ENCODE data around the gene IGF2R.
"Not testable (repeated sequence)": the region's sequence is repeated elsewhere in the genome, so short reads cannot be mapped to it uniquely, and the experiment has no call there.

Gene IGF2R

DNA sequence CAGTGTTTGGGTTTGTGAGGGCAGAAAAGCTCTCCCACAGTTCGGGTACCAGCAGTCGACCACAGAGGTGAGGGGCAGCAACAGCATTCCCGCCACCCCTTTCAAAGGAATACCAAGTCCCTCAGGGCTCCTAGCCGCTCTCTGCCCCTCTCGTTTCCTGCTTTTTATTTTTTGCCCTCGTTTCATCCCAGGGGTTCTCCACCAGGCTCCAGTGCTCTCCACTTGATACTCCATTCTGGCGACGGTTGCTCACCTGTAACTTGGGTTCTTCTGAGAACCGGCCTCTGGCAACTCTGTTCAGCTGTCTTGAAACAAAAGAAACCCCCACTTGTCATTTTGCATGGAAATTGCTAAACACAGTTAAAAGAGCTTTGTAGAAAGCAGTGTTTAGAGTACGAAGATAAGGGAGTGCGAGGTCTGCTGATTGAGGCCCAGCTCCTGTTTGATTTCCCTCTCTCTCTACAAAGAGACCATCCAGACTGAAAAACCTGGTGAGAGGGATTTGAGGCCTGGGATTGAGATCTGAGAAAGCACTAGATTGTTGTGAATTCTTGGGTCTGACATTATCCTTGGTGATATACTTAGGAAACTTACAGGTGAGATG, 28.7 kb downstream of the IGF2R start:
- no peak for DNase-seq

DNA sequence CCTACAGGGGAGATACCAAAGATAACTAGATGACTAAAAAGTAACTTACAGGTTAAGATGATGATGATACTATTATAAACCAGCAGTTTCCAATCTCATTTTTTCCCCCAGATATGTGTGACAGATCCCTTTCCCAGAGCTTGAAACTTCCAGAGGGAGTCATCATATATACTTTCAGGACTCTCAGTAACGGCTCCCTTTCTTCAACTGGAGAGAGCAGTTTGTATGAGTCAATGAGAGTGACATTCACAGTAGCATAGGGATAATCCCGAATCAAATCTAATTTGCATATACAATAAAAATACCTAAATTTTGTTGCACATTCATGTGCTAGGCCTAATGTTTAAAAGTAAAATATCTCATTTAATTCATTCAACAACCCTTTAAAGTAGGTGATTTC, 29.7 kb downstream of the IGF2R start:
- DNase-seq, result no peak

- DNase-seq, result no peak
These were observed 30.4 kb downstream of the IGF2R start for GRCh38 chr6:159999240-159999671.

GRCh38 chr6:160000280-160000704, 31.4 kb downstream of the IGF2R start:
- no peak for DNase-seq

GRCh38 chr6:160000893-160001427, 32.1 kb downstream of the IGF2R start:
- DNase-seq, result not testable (repeated sequence)

DNA sequence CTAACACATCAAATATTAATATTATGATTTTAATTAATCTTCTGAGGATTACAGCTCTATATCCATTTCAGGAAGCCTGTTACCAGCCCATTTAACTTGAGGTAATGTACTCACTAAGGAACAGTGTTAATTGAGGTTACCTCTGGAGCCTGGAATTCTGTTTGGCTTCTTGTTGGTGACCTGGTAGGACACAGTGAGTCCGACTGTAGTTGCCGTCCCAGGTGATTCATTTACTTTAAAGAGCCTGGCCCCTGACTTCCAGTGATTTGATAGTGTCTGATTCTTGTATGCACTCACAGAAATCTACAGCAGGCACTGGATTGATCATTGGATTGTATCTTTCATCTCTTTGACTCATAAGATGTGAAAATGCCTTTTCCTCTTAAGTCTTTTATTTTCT, 34.0 kb downstream of the IGF2R start:
- no peak for DNase-seq

DNA sequence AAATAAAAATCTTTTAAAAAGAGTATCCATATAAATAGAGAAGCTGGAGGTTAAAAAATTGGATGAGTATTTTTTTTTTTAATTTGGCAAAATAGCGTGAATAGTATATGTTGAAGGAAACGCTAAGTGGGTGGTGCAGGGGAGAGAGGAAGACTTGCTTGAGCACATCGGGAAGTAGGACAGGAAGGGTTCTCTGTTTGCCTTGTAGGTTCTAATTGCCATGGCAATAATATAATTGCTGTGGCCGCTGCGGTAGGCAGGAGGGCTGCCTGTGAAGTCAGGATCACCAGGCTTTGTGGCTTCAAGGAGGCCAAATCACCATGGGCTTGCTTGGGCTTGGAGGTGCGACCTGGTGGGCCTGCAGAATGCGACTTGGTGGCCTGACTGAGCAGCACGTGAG, 35.1 kb downstream of the IGF2R start:
- no peak for DNase-seq

DNA sequence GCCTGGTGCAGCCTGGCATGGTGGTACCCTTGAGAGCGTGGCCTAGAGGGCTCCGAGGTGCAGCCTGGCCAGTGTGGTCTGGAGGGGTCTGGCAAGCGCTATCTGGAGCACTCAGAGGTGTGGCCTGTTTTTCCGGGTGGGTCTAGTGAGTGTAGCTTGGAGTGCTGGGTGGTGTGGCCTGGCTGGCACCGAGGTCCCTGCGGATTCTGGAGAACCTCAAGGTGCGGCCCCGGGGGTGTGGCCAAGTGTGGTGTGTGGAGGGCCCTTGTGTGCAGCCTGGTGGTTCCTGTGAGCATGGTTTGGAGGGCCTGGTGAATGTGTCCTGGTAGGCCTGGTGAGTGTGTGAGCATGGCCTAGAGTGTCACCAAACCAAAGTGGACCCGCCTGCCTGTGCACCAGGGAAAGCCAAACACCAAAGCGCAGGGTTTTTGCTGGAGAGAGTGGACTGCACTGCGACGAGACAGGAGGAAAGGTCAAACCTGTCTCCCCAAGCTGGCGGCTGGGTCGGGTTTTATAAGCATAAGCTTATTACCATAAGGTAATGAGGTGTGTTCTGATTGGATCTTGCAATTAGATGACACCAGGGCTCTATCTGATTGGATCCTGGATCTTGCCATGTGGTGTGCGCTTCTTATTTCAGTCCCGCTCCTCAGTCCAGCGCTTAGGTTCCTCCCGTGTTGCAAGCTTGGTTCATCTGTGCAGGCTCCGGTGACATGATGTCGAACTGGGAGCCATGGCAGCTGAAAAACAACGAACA, 35.7 kb downstream of the IGF2R start:
- no peak for DNase-seq

- DNase-seq, result no peak
These were observed 36.3 kb downstream of the IGF2R start for GRCh38 chr6:160005211-160005610.

DNA sequence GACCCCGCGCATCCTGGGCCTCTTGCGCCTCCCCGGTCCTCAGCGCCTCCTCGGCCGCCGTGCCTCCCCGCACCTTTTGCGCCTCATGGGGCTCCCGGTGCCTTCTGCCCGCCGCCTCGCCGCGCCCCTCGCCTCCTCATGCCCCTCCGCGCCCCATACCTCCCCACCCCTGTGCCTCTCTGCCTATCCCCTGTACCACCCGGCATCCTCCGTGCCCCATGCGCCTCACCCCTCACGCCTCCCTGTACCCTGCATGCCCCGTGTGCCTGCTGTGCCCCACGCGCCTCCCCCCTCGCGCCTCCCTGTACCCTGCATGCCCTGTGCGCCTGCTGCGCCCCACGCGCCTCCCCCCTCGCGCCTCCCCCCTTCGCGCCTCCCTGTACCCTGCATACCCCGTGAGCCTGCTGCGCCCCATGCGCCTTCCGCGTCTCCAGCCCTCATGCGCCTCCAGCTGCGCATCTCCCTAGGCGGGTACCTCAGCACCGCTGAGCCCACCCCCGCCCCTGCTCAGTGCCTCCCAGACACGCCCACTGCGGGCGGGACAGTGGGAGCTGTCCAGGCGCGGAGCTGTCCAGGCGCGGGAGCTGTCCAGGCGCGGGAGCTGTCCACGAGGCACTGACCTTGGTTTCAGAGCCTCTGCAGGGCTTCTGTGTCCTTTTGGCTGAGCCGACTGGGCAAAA, 37.1 kb downstream of the IGF2R start:
- DNase-seq, result no peak

DNA sequence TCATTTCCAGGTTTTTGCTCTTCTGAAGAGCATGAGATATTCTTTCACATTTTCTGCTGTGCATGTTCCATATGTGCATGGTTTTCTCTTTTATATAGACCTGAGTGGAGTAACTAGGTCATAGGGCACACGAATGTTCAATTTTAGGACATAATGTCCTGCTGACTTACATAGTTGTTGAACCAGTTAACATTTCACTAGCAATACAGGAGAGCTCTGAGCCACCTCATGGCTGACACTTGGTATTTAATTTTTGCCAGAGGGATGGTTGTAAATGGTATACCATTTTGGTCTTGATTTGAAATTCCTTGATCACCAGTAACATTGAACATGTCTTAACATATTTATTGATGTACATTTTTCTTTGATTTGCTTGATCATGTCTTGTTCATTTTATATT, 38.3 kb downstream of the IGF2R start:
- DNase-seq, result no peak

DNA sequence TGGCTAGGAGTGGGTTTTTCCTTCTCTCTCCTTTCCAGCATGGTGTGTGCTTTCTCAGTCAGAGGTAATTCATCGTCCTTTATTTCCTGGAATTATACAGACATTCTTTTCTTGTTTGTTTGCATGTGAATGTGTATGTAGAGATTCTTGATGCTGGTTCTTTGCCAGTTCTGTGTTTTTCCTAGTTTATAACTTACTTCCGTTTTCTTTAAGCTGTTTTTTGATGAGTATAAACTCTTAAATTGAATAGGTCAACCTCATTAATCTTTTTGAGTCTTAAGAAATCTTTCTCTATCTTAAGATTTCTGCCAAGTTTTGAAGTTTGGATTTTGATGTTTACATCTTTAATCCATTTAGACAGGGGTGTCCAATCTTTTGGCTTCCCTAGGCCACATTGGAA, 38.7 kb downstream of the IGF2R start:
- no peak for DNase-seq

- no peak for DNase-seq
These were observed 41.2 kb downstream of the IGF2R start for GRCh38 chr6:160010067-160010466.

- DNase-seq, result no peak
These were observed 45.3 kb downstream of the IGF2R start for GRCh38 chr6:160013987-160014868.

- no peak for DNase-seq
These were observed 45.9 kb downstream of the IGF2R start for GRCh38 chr6:160014869-160015182.

GRCh38 chr6:160015778-160016684, 47.1 kb downstream of the IGF2R start:
- no peak for DNase-seq

DNA sequence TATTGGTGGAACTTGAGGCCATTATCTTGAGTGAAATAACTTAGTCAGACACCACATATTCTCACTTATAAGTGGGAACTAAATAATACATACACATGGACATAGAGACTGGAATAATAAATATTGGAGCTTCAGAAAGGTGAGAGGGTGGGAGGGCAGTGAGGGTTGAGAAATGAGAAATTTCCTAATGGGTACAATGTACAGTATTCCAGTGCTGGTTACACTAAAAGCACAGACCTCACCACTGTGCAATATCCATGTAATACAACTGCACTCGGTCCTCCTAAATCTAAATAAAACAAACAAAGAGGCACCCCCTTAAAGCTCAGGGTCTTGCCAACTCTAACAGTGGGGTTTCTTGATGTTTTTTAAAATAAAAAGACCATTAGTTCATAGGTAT, 53.2 kb downstream of the IGF2R start:
- DNase-seq, result no peak

DNA sequence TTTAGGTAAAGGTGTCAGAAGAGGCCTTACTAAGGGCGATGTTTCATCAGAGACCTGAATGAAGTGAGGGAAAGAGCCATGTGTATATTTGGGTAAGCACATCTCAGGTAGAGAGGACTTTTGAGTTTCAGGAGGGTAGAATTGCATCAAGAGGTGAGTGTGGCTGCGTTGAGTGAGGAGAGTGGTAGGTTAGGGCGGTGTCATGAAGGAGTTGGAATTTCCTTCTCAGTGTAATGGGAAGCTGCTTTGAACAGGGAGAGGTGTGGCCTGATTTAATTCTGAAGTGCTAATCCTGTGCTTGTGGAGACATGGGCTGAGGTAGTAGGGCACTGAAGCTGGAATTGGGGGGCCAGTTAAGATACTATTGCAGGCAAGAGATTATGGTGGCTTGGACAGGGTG, 53.9 kb downstream of the IGF2R start:
- DNase-seq, result no peak

DNA sequence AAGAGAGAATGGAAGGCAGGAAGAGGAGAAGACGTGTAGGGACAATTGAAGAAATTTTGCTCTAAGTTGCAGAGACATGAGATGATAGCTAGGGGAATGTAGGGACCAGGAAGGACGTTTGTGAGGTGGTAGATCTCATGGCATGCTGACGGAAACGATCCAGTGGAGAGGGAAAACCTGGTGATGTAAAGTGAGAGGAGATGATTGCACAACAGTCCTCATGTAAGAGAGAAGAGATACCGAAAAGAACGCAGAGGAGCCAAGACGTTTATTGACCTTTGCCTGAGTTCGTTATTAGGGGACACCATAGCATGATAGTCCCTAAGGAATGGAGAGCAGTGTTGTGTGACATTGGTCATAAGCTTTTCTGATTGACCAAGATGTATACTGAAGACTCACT, 55.3 kb downstream of the IGF2R start:
- DNase-seq, result no peak

DNA sequence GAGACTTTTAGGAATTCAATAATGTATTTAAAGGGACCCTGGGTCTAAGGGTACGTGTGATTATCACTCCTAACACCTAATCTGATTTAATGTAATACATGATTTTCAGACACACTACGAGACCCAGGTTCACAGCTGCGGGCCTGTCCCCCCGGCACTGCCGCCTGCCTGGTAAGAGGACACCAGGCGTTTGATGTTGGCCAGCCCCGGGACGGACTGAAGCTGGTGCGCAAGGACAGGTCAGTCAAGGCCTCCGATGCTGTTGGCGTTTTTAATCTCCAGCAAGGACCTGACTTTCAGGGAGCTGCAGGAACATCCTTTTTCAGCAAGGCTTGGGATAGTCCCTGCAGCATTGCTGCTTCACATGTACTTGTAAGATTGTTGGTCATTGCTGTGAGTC, 58.2 kb downstream of the IGF2R start:
- no peak for DNase-seq

- no peak for DNase-seq
These were observed 59.0 kb downstream of the IGF2R start for GRCh38 chr6:160027931-160028330.

Measured in AML-193 (cell line).